GM18909 (cell line): ENCODE data around the gene ASB9.
A peak's percentile ranks its signal among the peaks of the same experiment; 100 is the strongest.
"Not testable (repeated sequence)": the region's sequence is repeated elsewhere in the genome, so short reads cannot be mapped to it uniquely, and the experiment has no call there.

Experiments
- ATAC-seq: cut with Tn5 transposase; IDR thresholded peaks from one replicate; pipeline ENCODE4 v1.9.1; 2021; ENCODE audit warnings: mild to moderate bottlenecking; ENCODE audit not compliant: unreplicated experiment, poor library complexity

Gene ASB9, protein sequence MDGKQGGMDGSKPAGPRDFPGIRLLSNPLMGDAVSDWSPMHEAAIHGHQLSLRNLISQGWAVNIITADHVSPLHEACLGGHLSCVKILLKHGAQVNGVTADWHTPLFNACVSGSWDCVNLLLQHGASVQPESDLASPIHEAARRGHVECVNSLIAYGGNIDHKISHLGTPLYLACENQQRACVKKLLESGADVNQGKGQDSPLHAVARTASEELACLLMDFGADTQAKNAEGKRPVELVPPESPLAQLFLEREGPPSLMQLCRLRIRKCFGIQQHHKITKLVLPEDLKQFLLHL

DNA sequence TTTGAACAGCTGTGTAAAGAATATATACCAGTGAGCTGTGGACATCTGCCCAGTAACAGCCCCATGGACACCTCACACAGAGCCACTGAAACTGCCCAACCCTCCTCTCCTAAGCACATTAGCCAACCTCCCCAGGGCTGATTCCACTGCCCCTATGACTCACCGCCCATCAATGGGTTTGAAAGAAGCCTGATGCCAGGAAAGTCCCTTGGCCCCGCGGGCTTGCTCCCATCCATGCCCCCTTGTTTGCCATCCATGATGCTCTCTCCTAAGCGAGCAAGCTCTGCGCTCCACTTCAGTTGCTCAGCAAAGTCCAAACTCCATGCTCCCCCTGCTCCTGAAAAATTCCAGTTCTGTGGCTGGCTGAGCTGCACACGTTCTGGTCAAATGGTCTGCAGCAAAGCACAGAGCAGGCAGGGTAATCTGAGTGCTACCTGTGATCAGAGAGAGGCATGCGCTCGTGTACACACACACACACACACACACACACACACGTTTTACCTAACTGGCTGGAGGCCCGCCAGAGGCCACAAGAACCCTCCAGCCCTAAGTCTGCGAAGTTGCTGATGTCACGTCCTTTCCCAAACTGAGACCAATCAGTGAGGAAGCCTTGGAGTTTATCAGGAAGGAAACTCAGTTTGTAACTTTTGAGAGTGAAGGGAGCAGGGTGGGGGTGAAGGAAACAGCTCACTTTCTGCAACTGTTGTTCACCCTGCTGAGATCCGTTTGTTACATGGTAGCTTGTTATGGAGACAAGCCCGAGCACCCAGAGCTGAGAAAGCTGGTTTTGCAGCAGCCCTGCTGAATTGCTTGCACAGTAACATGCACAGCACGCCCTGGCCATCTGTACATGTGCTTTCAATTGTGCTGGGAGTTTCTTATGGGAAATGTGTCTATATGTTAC is at the start of gene ASB9:
Gene ASB9, minus strand, starts transcription at position 466 of the 904 bp plus-strand sequence. Its CDS starts 209 bp downstream, at position 257.
- peak; percentile 75 for ATAC-seq

DNA sequence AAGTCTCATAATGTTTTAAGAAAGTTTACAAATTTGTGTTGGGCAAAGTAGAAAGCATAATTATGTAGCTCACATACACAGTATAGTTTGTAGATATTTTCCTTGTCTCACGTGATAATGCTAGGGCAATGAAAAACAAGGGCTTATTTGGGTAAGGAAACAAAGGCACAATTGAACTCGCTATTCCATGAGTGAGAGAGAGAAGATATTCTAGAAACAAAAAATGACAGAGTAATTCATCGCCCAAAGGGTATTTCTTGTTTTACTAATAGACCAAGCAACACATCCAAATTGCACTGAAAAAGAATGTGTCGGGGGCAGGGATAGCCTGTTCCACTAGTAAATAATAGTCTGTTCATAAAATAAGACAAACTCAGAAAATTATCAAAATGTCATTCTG is 49.2 kb upstream of the ASB9 start:
- ATAC-seq, result no peak

DNA sequence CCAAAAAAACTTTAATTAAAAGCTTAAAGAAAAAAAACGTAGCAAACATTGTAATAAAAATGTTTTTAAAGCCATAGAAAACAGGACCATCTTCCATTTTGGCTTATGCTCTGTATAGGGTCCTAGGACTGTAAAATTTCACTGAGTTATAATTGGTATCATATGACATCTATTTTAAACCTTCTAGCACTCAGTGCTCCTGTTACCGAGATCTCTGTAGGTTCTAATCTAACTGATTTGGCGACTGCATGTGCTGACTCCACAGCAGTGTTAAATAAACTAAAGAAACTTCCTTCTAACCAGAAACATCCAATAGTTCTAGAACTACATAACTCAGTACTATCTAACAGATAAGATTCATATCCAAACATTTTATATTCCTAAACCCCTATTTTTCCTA is 45.6 kb upstream of the ASB9 start, which contains the start of gene ASB11:
Gene ASB11, minus strand, starts transcription at position 132 of the 400 bp plus-strand sequence. Its CDS starts 35 bp downstream, at position 97.
- no peak for ATAC-seq

DNA sequence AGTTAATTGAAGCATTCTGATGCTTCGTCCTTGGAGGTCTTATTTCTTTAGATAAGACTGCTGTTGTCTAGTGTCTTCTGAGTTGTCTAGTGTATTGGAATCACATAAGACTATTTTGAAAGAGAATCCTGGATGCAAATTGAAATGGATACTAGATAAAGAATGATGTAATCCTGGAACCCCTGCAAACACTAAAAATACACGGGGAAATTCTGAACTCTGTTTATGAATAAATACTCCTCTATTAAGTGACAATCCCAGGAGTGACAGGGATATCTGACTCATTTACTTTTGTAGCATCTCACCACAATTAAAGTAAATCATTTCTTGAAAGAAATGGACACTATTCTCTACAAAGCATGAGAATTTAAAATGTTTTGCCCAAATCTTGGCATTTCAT is 44.6 kb upstream of the ASB9 start:
- ATAC-seq, result no peak

DNA sequence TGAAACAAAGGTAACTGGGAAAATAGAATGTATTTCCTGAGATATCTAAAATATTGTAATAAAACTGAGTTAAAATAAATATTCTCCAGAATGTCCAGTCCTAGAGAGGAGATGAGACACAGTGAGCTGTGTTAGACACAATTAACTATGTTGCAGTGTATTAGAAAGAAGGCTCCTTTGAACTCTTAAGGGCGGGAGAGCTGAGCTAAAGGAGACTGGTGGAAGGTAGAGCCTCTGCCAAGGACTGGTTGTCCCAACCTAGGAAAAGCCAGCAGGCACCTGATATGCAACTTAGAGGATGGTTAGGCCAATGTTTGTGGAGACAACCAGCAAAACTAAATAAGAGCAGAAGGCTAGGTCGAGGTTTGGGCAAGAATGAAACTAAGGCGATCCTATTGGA is 41.2 kb upstream of the ASB9 start:
- ATAC-seq, result no peak

DNA sequence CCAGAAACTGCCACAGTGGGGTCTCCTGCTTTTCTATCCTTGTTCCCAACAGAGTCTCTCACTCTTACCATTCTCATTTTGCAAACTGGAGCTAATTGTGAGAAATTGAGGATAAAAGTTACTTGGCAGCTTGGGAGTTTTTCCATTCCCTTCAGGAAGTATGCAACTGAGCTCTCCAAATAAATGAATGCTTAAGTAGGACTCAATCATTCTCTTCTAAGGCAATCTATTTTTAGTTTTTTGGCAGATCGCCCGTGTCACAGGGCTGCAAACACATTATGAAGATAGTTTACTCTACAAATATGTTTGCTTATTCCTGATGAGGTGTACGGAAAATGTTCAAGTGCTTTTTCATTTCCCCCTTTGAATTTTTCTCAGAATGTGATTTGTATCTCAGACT is 40.2 kb upstream of the ASB9 start:
- no peak for ATAC-seq

DNA sequence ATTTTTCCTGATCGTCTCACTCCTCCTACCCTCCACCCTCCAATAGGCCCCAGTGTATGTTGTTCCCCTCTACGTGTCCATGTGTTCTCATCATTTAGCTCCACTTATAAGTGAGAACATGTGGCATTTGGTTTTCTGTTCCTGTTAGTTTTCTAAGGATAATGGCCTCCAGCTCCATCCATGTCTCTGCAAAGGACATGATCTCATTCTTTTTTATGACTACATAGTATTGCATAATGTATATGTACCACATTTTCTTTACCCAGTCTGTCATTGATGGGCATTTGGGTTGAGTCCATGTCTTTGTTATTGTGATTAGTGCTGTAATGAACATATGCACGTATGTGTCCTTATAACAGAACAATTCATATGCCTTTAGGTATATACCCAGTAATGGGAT is 36.0 kb upstream of the ASB9 start:
- not testable (repeated sequence) for ATAC-seq

DNA sequence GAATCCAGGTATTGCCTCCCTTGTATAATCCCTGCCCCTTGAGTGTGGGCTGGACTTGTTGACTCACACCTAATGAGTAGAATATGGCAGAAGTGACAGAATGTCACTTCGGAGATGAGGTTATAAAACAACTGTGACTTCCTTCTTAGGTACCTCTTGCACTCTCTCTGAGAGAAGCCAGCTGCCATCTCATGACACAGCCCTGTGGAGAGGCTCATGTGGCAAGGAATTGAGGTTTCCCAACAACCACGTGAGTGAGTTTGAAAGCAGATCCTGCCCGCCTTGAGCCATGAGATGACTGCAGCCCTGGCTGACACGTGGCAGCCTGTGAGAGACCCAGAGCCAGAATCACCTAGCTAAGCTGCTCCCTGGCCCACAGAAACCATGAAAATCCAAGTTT is 32.0 kb upstream of the ASB9 start:
- peak; percentile 56 for ATAC-seq

DNA sequence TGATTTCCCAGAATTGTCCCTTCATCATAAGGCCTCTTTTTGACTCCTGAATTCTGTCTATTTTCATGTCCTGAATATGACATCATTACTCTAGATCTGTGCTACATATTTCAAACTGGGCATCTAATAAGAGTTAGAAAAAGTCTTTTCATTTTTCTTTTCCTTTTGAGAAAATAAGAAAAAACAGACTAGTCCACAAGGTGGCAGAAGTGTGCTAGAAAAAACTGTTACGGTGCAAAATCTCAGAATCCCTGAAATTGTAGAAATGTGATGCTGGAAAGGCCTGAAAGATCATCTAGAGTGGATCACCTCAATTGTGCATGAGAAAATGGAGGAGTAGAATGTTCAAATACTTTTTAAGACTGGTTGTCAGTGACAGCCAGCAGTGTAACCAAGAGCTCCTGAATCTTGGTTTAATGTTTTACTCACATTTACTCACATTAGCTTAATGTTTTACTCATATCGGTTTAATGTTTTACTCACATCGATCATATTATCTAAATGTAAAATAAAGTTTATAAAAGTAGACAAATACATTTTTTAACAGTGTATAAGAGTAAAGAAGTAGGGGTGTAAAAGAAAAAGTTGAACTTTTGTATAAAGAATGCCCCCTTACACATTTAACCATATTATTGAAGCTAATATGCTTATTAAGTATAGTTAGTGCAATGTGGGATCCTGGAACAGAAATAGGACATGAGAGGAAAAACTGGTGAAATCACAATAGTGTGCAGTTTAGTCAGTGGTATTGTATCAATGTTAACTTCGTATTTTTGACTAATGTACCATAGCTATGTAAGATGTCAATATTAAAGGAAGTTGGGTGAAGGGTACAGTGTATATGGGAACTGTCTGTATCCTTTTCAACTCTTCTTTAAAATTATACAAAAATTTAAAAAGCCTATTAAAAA is 30.3 kb upstream of the ASB9 start:
- no peak for ATAC-seq

DNA sequence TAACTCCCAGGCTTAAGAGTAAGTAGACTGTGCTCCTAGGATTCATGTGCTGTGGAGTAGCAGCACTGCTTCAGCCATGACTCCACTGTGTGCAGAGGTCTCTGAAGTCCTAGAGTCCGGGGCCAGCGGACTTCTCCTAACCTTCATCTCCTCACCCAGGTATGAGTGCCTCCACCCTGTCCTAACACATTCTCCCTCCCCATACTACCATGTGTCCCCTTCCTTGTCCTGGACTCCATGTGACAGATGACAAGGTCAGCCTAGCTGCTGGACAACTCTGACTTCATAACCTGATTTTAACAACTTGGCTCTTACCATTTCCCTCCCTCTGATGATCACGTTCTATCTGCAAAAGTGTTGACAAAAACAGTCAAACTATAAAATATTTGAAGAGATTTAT is 28.9 kb upstream of the ASB9 start:
- no peak for ATAC-seq

DNA sequence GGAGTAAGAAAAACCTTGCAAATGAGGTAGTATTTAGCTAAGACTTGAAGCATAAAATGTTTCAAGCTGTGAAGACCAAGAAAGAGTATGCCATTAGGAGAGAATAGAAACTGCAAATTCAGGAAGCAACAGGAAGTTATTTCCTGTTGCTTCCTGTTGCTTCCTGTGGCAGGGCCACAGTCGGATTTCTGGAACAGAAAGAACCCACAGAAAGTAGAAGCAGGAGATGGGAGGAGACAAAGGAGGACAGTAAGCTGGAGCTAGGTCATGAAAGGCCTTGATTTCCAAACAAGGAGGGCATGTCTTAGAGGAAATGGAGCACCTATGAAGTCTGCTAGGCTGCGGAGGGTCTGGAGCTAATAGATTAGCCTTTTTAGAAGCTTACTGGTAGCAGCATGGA is 28.3 kb upstream of the ASB9 start:
- ATAC-seq, result no peak

DNA sequence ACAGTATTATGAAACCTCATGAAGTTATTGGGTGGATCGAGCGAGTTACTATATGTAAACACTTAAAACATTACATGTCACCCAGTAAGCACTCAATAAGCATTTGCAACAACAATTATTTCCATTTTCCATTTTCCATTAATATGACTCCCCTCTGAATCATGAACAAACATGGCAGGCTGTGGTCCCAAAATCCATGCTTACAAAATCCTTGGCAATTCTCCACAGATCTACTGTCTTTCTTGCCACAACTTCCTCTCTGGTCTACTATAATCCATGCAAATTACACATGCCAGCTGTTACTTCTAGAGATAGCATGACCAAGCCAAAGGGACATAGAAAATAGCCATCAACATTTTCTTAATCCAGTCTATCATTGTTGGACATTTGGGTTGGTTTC is 23.6 kb upstream of the ASB9 start:
- no peak for ATAC-seq

DNA sequence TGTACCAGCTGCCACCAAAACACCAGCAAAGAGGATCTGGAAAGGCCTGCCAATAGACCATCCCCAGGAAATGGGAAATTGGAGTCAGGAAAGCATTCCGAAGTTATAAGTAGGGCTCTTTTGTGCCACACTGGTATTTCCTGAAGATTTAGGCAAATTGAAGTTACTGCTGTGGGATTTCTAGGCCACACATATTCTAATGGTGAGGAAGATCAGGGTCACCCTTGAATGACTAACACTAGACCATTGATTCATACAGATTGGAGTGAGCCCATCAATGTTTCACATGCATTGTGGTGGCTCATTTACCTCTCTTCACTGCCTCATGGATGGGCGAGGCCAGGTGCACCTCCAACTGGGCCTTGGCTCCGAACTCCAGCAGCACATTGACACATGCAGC is 23.0 kb upstream of the ASB9 start:
- ATAC-seq, result no peak

DNA sequence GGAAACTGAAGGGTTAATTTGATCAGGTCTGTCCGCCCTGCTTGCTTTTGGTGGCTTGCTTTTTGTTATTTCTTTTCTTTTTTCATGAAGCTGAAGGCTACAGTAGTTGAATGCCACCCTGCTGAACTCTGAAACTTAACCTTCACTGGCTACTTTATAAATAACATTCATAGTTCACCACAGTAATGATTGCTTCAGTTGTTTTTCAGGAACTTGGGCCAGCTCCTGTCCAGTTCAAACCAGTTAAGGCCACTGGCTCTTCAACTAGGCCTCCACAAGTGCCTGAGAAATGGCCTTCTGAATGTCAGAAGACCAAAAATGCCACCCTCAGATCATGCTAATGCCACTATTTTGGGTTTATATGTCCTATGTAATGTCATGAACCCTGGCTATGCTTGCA is 7.7 kb upstream of the ASB9 start:
- ATAC-seq, result no peak

DNA sequence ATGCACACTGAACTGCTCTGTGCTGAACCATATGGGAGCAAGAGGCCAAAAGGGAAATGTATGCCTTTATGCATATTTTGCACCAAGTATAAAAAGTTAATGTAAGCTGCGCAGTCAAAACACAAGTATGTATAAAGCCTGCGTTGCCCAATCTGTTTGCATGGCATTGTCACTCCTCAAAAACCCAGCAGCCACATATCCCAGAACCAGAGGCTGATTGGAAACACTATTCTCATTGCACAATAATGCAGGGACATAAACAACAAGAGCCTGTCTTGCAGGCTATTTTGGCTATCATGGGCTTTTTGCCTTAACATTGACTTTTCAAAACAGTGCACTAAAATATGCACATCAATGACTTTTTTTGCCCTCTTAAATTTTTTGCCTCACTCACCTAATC is 5.1 kb upstream of the ASB9 start:
- ATAC-seq, result no peak

DNA sequence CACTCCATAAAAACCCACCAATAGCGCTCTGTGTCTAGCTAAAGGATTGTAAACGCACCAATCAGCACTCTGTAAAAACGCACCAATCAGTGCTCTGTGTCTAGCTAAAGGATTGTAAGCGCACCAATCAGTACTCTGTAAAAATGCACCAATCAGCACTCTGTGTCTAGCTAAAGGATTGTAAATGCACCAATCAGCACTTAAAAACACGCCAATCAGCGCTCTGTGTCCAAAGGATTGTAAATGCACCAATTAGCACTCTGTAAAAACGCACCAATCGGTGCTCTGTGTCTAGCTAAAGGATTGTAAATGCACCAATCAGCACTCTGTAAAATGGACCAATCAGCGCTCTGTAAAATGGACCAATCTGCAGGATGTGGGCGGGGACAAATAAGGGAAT is 3.4 kb upstream of the ASB9 start:
- not testable (repeated sequence) for ATAC-seq

DNA sequence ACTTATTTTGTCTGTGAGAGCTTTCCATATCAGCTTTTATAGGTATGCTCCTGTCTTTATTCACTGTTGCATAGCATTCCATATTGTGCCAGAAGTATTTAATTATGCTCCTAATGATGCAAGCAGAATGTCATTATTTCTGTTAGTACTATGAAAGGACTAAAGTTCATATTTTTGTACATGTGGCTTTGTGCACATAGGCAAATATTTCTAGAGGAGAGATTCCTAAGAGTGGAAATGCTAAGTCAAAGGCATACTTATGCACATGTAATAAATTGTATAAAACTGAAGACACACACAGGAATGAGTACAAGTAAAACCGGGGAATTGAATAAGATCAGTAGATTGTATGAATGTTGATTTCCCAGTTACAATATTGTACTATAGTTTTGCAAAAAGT is 1.9 kb upstream of the ASB9 start:
- ATAC-seq, result no peak

DNA sequence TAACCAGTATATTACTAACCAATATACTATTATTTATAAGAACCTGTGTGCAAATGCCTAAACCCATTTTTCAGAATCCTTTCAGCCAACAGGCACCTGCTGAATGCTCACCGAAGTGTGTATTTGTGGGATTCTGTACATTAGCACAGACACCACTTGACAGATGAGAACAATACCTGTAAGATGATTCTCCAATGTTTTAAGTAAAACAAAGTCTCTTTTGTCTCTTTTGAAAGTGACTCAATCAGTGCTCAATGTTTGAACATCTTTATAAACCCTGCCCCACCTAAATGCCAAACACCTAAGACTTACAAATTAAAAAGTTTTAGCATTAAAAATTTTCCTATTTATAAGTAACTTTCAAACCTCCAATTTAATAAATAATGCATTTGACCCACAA is 763 bp downstream of the ASB9 start:
- ATAC-seq, result no peak

DNA sequence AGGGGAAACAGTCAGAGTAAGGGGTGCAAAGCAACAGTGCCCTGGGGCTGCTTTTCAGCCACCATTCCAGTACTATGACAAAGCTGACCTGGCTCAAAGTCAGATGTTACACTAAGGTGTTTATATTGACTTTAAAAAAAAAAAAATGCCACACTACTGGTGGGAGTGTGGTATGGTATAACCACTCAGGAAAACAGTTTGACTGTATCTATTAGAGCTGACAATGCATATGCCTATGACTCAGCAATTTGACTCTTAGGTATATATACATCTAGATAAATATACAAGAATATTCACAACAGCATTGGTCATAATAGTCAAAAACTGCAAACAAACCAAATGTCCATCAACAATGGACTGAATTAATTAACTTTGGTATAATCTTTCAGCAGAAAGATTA is 15.0 kb downstream of the ASB9 start:
- ATAC-seq, result no peak

DNA sequence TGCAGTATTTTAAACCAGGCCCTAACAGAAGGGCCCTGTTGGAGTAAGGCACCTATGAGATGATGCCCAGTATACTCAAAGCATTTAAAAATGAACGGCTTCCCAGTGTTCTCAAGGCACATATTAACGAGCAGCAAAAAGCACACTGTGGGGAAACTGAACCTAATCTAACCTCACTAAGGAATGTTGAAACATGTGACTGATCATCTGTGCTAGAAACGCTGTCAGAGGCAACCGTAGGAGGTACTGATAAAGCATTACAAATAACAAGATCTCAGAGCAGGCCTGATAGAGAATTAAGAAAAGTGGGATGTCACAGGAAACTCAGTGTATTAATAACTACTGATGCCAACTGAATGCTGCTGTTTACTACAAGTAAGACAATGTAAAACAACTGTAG is 24.0 kb downstream of the ASB9 start:
- ATAC-seq, result no peak

DNA sequence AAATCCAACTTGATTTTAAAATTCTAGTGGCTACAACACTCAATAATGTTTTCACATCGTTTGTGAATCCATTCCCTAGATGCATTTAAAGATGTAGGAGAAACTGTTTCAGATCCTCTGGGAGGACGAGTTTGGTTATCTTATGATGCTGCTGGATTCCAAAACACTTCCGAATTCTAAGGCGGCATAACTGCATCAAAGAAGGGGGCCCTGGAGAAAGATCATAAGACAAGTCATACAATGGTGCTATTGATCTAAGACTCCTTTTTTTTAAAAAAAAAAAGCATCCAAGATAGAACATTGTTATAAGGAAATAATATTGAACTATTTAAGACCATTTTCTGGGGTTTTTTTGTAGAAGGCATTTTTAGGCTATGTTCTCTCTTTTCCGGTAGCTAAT is 25.5 kb downstream of the ASB9 start:
- no peak for ATAC-seq
